Inflammatory macrophage treated with lipopolysaccharide for 4 hours (primary cell): ENCODE measurements around the gene PIK3R6.

ENCODE experiments used
- DNase-seq: peaks from one replicate; pipeline ENCODE4 v3.0.0-alpha.2; 2020

The PIK3R6 gene

DNA sequence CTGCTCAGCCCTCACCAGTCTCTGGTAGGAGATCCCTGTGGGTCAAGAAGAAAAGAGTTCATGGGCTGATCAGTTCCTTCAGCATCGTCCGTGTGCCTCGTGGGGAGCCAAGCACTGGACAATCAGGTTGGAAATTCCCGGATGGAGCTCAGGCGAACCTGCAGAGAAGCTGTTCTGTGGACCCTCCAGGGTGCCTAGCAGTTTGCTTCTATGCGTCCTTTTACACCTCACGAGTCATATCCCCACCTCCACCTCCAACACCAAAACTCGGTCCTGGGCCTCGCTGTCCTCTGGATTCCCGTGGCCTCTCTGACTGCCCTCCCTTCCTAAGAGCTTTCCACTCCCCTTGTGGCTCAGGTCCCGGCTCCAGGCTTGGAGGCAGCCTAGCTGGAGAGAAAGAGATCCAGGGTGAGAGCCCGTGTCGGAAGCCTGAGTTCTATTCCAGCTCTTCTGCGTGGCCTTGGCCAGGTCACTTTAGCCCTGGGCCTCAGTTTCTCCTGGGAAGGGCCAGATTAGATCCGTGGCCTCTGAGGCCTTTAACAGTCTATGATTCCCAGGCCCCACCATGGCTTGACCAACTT is 26.2 kb upstream of the PIK3R6 start:
- no peak for DNase-seq

DNA sequence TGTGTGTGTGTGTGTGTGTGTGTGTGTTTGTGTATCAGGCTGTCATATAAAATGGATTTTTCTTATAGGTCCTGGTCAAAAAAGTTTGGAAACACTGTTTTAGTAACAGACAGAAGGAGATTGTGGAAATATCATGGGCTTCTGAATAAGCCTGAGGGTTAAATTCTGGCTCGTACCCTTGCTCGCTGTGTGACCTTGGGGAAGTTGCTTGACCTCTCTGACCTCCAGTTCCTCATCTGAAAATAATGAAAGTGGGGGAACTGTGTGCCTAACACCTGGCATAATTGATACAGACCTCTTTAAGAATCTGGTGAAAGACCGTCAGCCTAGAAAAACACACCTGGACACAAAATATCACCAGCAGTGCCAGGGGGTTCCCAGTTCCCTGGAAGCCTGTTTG is 25.6 kb upstream of the PIK3R6 start:
- no peak for DNase-seq

DNA sequence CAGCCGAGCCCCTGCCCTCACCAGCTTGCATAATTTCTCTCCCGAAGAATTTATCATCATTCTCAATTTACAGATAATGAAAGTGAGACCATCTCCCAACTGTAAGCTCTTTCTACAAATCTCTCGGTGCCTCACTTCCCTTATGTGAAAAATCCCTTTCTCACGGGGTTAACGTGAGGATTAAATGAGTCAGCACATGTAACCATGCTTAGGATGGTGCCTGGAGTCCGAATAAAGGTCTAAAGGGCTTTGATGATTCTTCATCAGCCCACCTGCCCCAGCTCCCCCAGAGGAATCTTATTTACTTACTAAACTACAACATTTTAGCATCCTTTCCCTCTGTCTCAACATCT is 24.8 kb upstream of the PIK3R6 start:
- DNase-seq, result peak; percentile 80

DNA sequence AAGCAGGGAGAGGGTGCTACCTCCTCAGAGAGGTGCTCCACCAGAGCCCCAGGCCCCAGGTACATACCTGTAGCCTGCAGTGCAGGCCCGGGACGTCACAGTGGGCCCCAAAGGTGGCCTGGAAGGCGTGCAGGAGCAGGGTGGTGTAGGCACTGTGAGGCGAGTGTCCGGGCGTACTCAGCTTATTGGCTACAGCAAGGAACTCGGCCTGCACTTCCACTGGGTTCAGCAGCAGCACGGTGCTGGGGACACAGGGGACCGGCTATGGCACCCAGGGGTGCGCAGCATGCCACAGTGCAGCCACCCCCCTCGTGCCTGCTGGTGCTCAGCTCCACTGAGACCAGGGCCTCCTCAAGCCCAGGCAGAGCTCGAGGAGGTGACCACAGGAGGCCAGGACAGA is 23.2 kb upstream of the PIK3R6 start:
- no peak for DNase-seq

DNA sequence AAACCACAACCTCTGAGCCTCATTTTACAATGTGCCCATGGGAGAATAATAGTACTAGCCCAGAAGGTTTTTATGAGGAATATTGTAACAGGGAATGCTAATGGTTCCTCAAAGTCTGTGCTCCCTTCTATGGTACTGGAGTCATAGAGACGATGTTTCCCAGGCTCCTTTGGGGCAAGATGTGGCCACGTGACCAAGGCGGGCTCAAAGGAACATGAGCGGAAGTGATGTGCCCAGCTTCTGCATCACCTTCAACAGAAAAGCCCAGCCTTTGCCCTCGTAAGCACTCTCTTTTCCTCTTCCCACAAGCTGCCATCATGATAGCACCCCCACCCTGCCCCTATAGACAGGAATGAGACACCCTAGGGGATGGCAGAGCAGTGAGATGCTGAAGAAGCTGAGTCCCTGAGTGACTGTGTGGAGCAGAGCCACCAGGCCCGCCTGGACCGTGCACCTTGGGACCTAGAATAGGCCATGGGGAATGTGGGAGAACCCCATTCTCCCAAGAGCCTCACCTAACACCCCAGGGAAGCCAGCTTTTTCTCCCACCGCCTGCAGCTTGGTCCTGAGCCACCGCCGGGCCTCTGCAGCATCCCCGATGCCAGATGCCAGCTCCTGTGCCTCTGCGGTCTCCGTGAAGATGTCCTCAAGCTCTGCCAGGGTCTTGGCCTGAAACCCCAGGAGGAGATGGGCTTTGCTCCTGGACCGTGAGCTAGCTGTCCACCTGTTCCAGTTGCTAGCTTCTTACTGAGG is 22.2 kb upstream of the PIK3R6 start:
- DNase-seq, result no peak

DNA sequence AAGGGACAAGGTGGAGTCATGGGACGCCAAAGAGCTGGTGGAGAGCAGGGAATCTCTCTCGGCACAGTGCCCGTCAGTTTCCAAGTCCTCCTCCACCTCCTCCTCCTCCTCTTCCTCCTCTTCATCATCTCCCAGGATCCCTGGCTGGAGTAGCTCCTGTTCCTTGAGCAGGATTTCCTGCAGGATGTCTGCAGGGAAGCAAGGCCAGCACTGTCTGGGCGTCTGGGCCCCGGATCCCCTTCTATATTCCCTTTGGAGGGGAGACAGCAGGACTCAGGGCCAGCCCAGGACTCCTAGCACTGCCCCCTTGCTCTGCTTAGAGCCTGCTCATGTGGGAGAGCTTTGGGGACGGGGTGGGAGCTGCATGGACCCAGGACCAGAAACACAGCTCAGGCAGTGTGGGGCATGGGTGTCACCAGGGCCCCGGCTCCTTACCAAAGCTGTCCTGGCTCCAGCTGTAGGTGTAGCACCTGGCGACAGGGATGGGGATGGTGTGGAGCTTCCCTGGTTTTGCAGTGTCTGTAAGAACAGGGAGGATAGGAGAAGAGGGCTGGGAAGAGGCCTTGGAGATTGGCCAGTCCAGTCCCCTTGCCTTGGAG is 21.3 kb upstream of the PIK3R6 start:
- DNase-seq, result no peak

DNA sequence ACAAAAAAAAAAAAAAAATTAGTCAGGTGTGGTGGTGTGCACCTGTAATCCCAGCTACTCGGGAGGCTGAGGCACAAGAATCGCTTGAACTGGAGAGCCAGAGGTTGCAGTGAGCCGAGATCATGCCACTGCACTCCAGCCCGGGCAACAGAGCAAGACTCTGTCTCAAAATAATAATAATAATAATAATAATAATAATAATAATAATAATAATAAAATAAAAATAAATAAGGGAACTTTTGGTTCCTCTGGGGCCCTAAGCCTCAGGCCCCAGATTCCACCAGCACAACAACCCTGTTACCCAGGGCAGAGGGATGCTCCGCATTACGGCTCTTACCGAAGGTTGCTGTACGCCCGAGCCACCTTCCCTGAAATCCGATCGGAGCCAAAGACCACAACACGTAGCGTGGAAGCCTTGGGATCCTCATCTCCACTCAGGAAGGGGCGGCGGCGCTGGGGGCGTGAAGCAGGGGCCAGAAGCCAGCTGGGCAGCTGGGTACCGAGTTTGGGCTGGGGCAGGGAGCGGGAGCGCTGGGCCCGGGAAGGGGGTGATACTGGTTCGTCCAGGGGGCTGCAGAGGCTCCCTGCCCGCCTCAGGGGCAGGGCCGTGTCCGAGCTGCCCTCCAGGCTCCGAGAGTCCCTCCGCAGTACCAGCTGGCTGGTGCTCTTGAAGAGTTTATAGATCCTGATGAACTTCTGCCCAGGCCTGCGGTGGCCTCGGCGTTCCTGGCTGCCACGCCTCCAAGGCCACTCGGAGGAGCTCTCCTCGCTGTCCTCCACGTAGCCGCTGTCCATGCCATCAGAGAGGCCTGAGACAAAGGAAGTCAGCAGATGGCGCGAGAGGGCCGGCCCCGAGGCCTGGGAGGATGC is 20.6 kb upstream of the PIK3R6 start:
- DNase-seq, result no peak

DNA sequence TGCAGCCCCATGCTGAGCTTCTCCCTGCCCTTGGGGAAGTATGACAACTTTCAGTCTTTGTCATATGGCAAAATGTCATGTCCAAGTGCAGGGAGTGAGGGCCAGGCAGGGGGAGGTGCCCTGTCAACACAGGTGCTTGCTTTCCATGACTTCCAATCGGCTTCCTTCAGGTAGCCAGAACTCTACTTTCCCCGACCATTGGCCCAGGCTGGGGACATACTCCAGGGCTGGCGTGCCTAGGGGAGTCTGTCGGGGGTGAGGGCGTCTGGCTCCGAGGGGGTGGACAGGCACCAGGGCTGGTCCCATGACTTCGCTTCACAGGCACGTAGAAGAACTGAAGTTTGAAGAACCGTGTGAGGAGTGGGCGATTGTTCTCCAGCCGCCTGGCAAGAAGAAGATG is 19.8 kb upstream of the PIK3R6 start:
- DNase-seq, result no peak

DNA sequence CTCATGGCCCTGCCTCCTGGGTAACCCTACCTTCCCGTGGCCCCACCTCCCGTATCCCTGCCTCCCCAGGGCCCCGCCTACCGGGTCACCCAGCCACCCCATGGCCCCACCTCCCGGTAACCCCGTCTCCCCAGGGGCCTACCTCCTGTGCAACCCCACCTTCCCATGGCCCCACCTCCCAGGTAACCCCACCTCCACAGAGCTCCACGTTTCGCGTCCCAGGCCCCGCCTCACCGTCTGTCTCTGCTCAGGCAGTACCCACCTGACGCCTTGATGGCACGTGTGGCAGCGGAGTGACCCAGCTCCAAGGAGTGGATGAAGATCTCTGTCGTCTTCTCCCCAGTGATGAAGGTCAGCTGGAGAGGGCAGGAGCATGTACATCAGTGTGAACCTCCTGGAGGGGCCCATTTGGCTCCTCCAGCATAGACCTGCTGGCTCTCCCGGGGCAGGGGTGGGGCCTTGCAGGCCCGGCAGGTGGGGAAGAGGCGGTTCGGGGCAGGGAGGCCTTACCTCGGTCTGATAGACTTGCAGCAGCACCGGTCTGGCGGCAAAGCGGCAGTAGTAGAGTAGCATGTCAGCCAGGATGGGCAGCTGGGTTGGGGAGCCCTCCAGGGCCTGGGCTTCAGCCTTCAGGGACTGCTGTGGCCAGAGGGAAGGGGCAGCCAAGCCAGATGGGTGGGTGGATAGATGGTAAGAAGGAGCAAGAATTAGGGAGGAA is 18.7 kb upstream of the PIK3R6 start:
- DNase-seq, result no peak

DNA sequence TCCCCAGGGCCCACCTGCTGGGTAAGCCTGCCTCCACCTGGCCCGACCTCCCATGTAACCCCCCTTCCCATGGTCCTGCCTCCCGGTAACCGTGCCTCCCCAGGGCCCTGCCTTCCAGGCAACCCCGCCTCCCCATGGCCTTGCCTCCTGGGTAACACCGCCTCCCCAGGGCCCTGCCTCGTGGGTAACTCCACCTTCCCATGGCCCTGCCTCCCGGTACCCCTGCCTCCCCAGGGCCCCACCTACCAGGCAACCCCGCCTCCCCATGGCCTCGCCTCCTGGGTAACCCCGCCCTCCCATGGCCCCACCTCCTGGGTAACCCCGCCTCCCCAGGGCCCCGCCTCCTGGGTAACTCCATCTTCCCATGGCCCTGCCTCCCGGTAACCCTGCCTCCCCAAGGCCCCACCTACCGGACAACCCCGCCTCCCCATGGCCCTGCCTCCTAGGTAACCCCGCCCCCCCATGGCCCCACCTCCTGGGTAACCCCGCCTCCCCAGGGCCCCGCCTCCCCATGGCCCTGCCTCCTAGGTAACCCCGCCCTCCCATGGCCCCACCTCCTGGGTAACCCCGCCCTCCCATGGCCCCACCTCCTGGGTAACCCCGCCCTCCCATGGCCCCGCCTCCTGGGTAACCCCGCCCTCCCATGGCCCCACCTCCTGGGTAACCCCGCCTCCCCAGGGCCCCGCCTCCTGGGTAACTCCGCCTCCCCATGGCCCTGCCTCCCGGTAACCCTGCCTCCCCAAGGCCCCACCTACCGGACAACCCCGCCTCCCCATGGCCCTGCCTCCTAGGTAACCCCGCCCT is 17.9 kb upstream of the PIK3R6 start:
- peak; percentile 32 for DNase-seq

DNA sequence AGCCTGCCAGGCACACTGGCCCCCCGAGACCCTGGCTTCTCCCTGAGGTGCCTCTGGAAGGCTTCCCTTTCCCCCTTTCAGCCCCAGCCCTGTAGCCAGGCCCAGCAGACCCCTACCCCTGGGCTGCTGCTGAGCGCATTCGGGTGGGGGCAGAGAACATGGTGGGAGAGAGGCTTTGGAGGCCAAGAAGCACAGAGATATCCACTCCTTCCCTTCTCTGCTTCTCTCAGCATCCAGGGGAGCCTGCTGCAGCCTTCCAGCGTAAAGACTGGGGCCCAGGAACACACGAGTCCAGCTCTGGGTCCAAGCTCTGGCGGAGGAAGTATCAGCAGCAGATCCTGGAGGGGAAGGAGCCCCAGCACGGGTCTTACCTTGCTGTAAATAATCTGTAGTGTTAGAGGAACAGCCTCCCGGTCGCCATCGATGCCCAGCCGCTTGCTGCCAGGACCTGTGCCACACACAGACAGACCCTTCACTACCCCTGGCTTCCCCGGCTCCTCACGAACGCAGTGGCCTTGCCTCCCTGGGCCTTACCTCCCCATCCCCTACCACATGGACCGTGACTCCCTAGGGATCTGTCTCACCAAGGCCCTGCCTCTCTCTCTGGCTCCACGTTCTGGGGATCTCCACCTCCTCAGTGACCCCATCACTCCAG is 17.0 kb upstream of the PIK3R6 start:
- no peak for DNase-seq

DNA sequence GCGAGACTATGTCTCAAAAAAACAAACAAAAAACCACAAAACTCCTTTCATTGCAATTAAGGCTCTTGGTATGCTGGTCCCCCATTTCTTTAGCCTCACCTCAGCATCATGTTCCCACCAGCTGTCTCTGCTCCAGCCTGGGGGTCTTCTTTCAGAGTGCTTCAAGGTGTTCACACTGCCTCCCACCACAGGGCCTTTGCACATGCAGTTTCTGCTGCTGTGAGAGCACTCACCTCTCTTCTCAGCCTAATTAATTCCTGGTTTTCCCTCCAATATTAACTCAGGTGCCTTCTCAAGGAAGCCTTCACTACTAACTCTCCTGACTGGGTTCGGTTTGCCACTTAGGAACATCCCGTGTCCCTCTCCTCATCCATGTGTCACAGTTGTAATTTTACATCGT is 15.9 kb upstream of the PIK3R6 start:
- DNase-seq, result no peak

DNA sequence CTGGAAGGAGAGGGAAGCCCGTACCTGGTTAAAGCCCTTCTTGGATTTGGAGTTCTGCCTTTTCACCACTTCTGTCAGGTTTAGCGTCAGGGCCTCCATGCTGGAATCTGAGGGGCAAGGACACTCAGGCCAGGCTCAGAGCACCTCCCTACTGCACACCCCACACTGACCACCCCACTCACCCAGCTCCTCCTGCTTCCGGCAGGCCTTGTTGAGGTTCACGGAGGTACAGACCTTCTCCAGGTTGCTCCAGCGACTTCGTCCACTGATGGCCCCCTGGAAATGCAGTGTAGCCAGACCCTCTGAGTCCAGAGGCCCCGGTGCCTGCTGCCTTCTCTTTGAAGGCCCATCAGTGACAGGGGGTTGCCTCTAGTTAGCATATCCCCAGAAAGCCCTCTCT is 14.1 kb upstream of the PIK3R6 start:
- DNase-seq, result no peak

DNA sequence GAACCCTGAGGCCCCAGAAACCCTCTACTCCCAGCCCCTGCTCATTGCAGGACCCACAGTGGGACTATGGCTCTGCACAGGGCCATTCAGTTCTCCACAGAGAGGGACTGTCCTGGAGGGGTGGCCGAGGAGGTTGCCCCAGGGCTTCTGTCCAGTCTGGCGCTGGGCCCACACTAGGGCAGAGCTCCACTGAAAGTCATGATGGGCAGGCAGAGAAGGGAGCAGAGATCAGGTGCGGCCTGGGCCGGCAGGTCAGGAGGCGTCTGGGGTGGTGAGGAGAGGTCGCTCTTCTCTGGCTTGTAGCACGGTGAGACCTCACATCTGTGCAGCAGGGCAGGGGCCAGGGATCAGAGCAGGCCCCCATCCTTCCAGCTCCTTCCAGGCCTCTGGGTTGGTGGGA is 13.0 kb upstream of the PIK3R6 start:
- DNase-seq, result no peak

DNA sequence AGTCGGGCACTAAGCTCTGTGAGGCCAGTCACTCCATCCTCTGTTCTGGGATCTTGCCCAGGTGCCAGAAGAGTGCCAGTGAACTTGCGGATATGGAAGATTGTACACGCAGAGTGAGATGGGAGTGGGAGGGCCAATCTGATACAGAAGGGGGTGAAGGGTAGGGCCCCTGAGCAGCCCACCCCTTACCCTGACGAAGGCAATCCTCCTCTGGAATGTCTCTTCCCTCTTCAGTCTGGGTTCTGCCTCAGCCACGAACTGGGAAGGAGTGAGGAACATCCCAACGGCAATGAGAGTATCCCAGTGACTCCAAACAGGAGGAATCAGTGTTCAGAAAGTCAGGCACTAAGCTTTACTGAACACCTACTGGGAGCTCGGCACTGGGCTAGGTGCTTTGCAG is 11.9 kb upstream of the PIK3R6 start:
- no peak for DNase-seq

DNA sequence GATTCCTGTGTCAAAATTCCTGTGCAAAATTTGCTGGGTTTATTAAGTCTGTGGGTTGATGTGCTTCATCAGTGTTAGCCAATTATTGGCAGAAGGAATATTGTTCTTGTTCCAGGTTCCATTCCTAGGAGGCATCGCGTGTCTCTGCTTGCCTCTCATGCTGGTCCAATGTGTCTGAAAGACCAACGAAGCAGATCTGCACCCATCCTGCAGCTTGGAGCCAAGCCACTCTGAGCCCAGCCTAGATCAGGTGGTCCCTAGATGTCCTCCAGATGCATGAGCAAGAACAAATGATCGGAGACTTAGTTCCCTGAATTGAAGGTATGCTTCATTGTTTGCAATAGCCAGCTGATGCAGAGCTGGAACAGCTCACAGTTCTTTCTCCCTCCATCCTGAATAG is 10.5 kb upstream of the PIK3R6 start:
- DNase-seq, result no peak

DNA sequence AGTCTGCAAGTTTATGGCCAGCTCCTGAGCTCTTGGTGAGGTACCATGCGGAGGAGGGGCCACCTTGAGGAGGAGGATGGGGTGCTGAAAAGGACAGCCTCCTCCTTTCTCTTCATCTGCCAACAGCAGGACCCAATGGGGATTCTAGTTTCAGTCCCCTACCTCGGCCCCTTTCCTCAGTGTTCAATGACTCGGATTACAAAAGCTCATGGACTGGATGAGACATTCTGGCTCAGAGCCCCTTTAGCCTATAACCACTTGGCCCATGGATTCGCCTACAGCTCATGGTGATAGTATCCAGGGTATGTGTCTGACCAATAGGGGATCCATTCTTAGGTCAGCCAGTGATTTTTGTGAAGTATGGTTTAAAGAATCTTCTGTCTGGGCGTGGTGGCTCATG is 8.5 kb upstream of the PIK3R6 start:
- DNase-seq, result no peak

DNA sequence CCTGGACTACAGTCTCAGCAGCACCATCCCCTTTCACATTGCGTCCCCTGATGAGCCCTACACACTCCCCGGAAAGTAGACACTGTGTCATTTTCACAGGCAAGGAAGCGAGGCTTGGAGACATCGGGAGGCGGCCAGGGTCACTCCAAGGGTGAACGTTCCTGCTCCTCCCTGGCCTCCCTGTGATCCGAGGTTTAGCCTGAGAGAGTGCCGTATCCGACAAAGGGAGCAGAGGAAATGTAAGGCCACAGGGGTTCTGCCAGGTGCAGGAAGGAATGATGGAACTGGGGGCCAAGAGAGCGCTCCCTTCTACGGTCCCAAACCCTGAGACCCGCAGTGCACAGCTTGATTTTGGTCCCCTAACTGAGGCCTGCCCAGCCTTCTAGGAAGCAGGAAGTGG is 8.0 kb upstream of the PIK3R6 start:
- no peak for DNase-seq

DNA sequence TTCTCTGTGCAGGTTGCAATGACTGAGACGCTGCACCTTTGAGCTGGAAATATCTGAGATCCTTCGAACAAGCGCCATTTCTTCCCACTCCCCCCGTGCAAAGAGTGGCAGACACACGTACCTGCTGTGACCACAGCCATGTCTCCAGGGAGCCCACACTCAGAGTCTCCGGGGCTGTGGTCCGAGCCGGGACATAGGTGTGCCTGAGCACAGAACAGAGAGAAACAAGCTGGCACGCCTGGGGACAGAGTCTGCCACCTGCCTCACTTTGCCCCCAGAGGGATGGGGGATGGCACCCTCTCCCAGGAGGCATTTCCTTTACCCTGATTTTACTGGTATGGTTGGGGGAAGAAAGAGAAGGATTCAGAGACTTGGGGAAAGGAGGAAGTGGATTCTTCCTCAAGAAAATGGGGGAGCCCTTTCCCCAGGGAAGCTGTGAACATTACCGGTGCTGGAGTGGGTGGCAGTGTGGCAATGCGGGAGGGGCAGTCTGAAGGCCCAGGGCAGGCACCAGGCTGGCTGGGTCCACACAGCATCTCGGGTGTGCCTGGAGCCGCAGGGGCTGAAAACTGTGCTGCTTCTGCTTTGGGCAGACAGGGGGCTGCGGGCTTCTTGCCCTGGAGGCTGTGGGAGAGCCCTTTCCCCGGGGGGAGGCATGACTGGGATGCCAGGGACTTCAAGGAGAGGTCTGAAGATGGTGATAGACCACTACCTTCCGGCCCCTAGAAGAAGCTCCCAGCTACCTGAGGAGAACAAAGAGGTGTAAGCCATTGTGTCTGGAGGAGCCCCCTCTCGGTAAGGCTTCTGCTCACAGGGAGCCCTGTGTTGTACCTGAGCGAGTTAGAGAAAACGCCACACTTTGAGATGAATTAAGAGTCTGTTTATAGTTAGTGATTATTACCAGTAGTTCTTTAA is 6.6 kb upstream of the PIK3R6 start:
- no peak for DNase-seq

DNA sequence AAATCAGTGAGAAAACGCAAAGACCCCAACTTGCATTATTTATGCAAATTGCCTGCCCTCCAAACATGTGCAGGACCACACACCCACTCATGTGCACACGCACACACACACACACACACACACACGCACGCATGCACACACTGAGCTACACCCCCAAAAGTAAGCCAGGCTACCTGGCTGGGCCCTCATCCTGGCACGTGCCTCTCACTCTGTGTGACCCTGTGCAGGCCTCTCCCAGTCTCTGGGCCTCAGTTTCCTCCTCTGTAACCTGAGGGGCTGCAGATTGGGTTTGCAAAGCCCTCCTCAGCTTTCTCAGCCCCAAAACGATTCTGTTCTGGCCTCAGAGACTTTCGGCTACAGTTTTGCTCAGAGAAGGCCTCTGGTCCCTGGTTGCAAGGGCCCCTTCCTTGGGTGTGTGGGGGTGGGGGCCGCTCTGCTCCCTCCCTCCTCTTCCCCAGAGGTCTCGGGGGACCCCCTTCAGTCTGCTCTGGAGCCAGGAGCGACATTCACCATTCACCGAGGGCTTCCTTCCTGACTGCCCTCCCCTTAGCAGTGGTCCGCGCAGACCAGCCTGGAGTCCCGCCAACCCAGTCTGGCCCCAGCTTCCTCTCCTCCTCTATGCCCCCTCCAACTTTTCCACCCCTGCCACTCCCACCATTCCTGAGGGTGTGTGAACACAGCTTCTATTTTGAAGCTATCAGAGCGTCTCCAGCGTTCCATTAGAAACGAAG is 5.4 kb upstream of the PIK3R6 start:
- DNase-seq, result no peak
